Measurements from ENCODE around the gene GTF2F2.

The GTF2F2 gene

GRCh38 chr13:45301263-45301662 is 181.0 kb downstream of the GTF2F2 start:
- H3K27me3 ChIP-seq (replicated peaks; ENCODE audit: control insufficient read depth, insufficient read depth, low read length) = no peaks in the 10 kb centered on the region
- TF ChIP-seq CTCF (IDR thresholded peaks at IDR 0.05; ENCODE audit: insufficient read depth, low read length, poor library complexity, severe bottlenecking) = no peak
- H3K4me3 ChIP-seq (replicated peaks; ENCODE audit: low read depth, low read length) = no peak overlapping the region
- no peaks in the 10 kb centered on the region for H3K36me3 ChIP-seq (ENCODE audit: control insufficient read depth, insufficient read depth, low read length)
- no peak for DNase-seq (ENCODE audit: extremely low read depth, insufficient read length)

GRCh38 chr13:45302507-45302906 is 182.2 kb downstream of the GTF2F2 start:
- Histone ChIP-seq H3K36me3 (ENCODE audit: control insufficient read depth, insufficient read depth, low read length) (no peaks in the 10 kb centered on the region), H3K27me3 (replicated peaks; ENCODE audit: control insufficient read depth, insufficient read depth, low read length) (no peaks in the 10 kb centered on the region), H3K4me3 (replicated peaks; ENCODE audit: low read depth, low read length) (no peak overlapping the region)
- TF ChIP-seq CTCF (IDR thresholded peaks at IDR 0.05; ENCODE audit: insufficient read depth, low read length, poor library complexity, severe bottlenecking) = no peak
- DNase-seq (ENCODE audit: extremely low read depth, insufficient read length) = no peak

DNA sequence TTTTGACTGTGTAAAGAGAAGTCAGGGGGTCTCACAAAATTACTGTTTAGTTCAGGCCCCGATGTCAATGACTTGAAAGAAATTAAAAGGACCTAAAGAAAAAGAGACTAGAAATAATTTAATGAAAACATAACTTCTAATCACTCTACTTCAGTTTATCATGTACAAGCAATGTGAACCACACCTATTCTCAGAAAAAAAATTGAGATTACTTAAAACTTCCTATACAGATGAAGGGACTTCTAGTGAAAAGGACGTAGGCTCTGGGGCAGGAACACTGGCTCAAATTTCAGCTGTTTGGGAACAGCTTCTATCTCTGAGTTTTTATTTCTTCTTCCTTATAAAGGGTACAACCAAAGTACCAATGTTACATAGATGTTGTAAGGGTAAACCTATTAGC is 182.7 kb downstream of the GTF2F2 start:
- no peak for DNase-seq (ENCODE audit: extremely low read depth, insufficient read length)
- Histone ChIP-seq H3K27me3 (replicated peaks; ENCODE audit: control insufficient read depth, insufficient read depth, low read length) (no peaks in the 10 kb centered on the region), H3K4me3 (replicated peaks; ENCODE audit: low read depth, low read length) (no peak overlapping the region), H3K36me3 (ENCODE audit: control insufficient read depth, insufficient read depth, low read length) (no peaks in the 10 kb centered on the region)
- TF ChIP-seq CTCF (IDR thresholded peaks at IDR 0.05; ENCODE audit: insufficient read depth, low read length, poor library complexity, severe bottlenecking) = no peak

DNA sequence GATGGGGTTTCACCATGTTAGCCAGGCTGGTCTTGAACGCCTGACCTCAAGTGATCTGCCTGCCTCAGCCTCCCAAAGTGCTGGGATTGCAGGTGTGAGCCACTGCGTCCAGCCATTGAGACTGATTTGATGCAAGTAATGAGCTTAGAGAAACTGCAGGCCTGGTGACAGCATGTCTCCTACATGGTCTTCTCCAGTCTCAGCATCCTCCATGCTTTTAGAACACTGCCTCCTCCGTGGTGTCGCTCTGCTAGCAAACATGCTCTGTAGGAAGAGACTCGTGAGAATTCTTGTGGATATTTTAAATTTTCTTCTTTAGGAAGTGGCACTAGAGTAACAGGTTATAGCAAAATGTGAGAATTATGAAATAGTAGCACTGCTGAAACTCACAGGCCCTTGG is 183.6 kb downstream of the GTF2F2 start:
- no peak for TF ChIP-seq CTCF (IDR thresholded peaks at IDR 0.05; ENCODE audit: insufficient read depth, low read length, poor library complexity, severe bottlenecking)
- H3K27me3 ChIP-seq (replicated peaks; ENCODE audit: control insufficient read depth, insufficient read depth, low read length) = no peaks in the 10 kb centered on the region; the same call in 1 of the 2 replicates
- H3K4me3 ChIP-seq (replicated peaks; ENCODE audit: low read depth, low read length) = no peak overlapping the region
- no peak for DNase-seq (ENCODE audit: extremely low read depth, insufficient read length)
- H3K36me3 ChIP-seq (ENCODE audit: control insufficient read depth, insufficient read depth, low read length) = no peaks in the 10 kb centered on the region

GRCh38 chr13:45305079-45305478 is 184.8 kb downstream of the GTF2F2 start:
- Histone ChIP-seq H3K36me3 (ENCODE audit: control insufficient read depth, insufficient read depth, low read length) (no peaks in the 10 kb centered on the region), H3K27me3 (replicated peaks; ENCODE audit: control insufficient read depth, insufficient read depth, low read length) (no peaks in the 10 kb centered on the region; the same call in 1 of the 2 replicates), H3K4me3 (replicated peaks; ENCODE audit: low read depth, low read length) (no peak overlapping the region)
- TF ChIP-seq CTCF (IDR thresholded peaks at IDR 0.05; ENCODE audit: insufficient read depth, low read length, poor library complexity, severe bottlenecking) = no peak
- DNase-seq (ENCODE audit: extremely low read depth, insufficient read length) = no peak

DNA sequence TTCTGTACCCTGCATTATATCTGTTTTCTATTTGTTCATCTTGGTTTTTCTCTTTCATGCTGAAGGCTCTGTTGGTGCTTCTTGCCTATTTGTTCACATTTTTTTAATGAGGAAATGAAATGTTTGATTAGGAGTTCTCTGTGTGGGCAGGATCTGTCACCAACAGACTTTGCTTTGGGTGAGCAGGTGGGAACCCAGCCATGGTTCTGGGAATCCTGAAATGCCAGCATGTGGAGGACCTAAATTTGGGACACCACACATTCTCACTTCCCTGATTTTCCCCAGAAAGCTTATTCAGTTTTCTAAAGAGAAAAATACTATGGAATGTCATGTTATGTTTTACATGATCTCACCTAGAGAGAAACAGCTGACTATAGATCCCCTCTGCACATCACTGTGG is 186.7 kb downstream of the GTF2F2 start:
- H3K4me3 ChIP-seq (replicated peaks; ENCODE audit: low read depth, low read length) = no peak overlapping the region
- H3K36me3 ChIP-seq (ENCODE audit: control insufficient read depth, insufficient read depth, low read length) = no peaks in the 10 kb centered on the region
- DNase-seq (ENCODE audit: extremely low read depth, insufficient read length) = no peak
- H3K27me3 ChIP-seq (replicated peaks; ENCODE audit: control insufficient read depth, insufficient read depth, low read length) = no peaks in the 10 kb centered on the region; the same call in 1 of the 2 replicates
- no peak for TF ChIP-seq CTCF (IDR thresholded peaks at IDR 0.05; ENCODE audit: insufficient read depth, low read length, poor library complexity, severe bottlenecking)

All from GM06990 (cell line).